ENCODE results near the gene G0S2. TPM values are rescaled to one million over a fixed set of nuclear protein-coding genes. Genes with fewer than 3 reads are reported as not detected.

G0S2 gene
- polyA plus RNA-seq, 1 of the 3 experiments (the other 2 are of a cell fraction), result 43.2 TPM

- peak overlapping the region; percentile 29; the same call in 1 of the 2 replicates for H3K9ac ChIP-seq
- DNase-seq, result no peak
- H3K9me3 ChIP-seq, result no peaks in the 10 kb centered on the region
- no peaks in the 10 kb centered on the region for H3K9me2 ChIP-seq
- ChIA-PET POLR2A (no interaction called here), CTCF (interaction anchor here (1.1 to 2.0 kb wide), 4 partner anchors 14 to 45 kb away, joined by 3 to 5 read pairs (median 4); no protein-coding TSS in a partner anchor)
- no peaks in the 10 kb centered on the region for H3K36me3 ChIP-seq (replicated peaks in 1 of 2; ENCODE audit: control insufficient read depth in 1 of 2, insufficient read depth in 2 of 2, low read length in 1 of 2)
- H3K79me2 ChIP-seq (ENCODE audit: insufficient read depth), result no peaks in the 10 kb centered on the region; the same call in 1 of the 2 replicates
- no peaks in the 10 kb centered on the region for H3K27me3 ChIP-seq (ENCODE audit: insufficient read depth)
- H3K4me1 ChIP-seq (ENCODE audit: control insufficient read depth in 1 of 2, insufficient read depth in 2 of 2, low read depth in 1 of 2, low read length in 1 of 2), result peaks cover 54 to 71% of the 10 kb centered on the region in 2 experiments
- H3K4me3 ChIP-seq (ENCODE audit: low read depth in 2 of 2, low read length in 1 of 2), result no peak overlapping the region
- H2AFZ ChIP-seq (ENCODE audit: low read depth), result 0 out of 2 replicates have a peak overlapping the region, but pooled peaks have one; percentile 17
- TF ChIP-seq IRF3 (IDR thresholded peaks at IDR 0.05; ENCODE audit: low read depth, low read length) (no peak), RFX5 (IDR thresholded peaks at IDR 0.05; ENCODE audit: low read length) (no peak), FOXM1 (IDR thresholded peaks at IDR 0.05; ENCODE audit: low read depth) (no peak), CTCF (IDR thresholded peaks at IDR 0.05) (no peak), GATA2 (CRISPR knock-in tag; IDR thresholded peaks at IDR 0.05) (no peak), REST (IDR thresholded peaks at IDR 0.05; ENCODE audit: low read depth, low read length) (no peak), FOSL2 (IDR thresholded peaks at IDR 0.05; ENCODE audit: borderline replicate concordance, low read depth) (no peak), PBX3 (IDR thresholded peaks at IDR 0.05) (no peak), USF1 (IDR thresholded peaks at IDR 0.05; ENCODE audit: borderline replicate concordance, low read depth) (no peak), MXI1 (IDR thresholded peaks at IDR 0.05; ENCODE audit: low read depth, low read length) (no peak), FOXJ3 (CRISPR knock-in tag; IDR thresholded peaks at IDR 0.05) (no peak), EZH2phosphoT487 (IDR thresholded peaks at IDR 0.05; ENCODE audit: borderline replicate concordance, low read depth) (no peak), ZBTB33 (IDR thresholded peaks at IDR 0.05; ENCODE audit: borderline replicate concordance, low read depth) (no peak), USF2 (IDR thresholded peaks at IDR 0.05; ENCODE audit: borderline replicate concordance, low read depth, low read length) (no peak), SIN3A (IDR thresholded peaks at IDR 0.05; ENCODE audit: borderline replicate concordance, low read depth, low read length) (no peak), SMC3 (IDR thresholded peaks at IDR 0.05; ENCODE audit: low read depth, low read length) (no peak)
- peaks cover 28% of the 10 kb centered on the region for H3F3A ChIP-seq (replicated peaks; ENCODE audit: insufficient read depth)
- no peaks in the 10 kb centered on the region for H4K20me1 ChIP-seq (ENCODE audit: insufficient read depth)
- H3K27ac ChIP-seq (ENCODE audit: low read depth in 2 of 2, low read length in 1 of 2), result peak overlapping the region; percentile 94 to 97; a peak in 3 of 4 replicates
- H3K4me2 ChIP-seq, result peak overlapping the region; percentile 56; the same call in 1 of the 2 replicates
Measured at GRCh38 chr1:209648346-209648745, 26.9 kb upstream of the G0S2 start.

All from SK-N-SH (cell line).